ENCODE measurements around the gene CHRNG. TPM values are rescaled to one million over a fixed set of nuclear protein-coding genes. Genes with fewer than 3 reads are reported as not detected.
A peak's percentile ranks its signal among the peaks of the same experiment; 100 is the strongest.

The CHRNG gene
- polyA plus RNA-seq, 2 of the 4 experiments (the other 2 are of a cell fraction): not detected

- 93% methylated on average over 8 of the region's 17 CpGs for WGBS (ENCODE audit: missing lambda C conversion rate)
- Histone ChIP-seq H3K9me3 (no peaks in the 10 kb centered on the region), H3K4me2 (no peak overlapping the region), H3K4me1 (no peaks in the 10 kb centered on the region), H3K27ac (no peak overlapping the region), H3K4me3 (no peak overlapping the region)
- TF ChIP-seq RCOR1 (IDR thresholded peaks at IDR 0.05; ENCODE audit: low read depth, low read length): no peak
- TF ChIP-seq HOXB13 (CRISPR knock-in tag; IDR thresholded peaks at IDR 0.05; ENCODE audit: low read depth): no peak
- TF ChIP-seq ZFP36 (IDR thresholded peaks at IDR 0.05; ENCODE audit: borderline replicate concordance, partially characterized antibody): no peak
- TF ChIP-seq TP53 (CRISPR knock-in tag; IDR thresholded peaks at IDR 0.05): no peak
- TF ChIP-seq RAD21 (conservative IDR thresholded peaks at IDR 0.05 in 1 of 2, IDR thresholded peaks at IDR 0.05 in 1 of 2): no peak
- no peak for TF ChIP-seq SMC3 (IDR thresholded peaks at IDR 0.05)
- TF ChIP-seq NPAS2 (CRISPR knock-in tag; IDR thresholded peaks at IDR 0.05; ENCODE audit: borderline replicate concordance): no peak
- no peak for TF ChIP-seq ELK1 (IDR thresholded peaks at IDR 0.05; ENCODE audit: low read depth, low read length)
- POLR2A ChIA-PET: no interaction called here
- no peak for FAIRE-seq
- no peak for ATAC-seq
- DNase-seq (ENCODE audit: low read depth in 1 of 2, low spot score in 1 of 2): no peak
- CTCF ChIA-PET: interaction anchor here (1.7 kb wide), 1 partner anchor 18 kb away, joined by 4 read pairs; no protein-coding TSS in a partner anchor
Observed at GRCh38 chr2:232540441-232541041, 1.0 kb downstream of the CHRNG start.

- no peaks in the 10 kb centered on the region for H3K4me1 ChIP-seq
- ATAC-seq (peak in 1 of 2 experiments; percentile 32; a peak in 3 of 6 replicates), DNase-seq (ENCODE audit: low read depth in 1 of 2, low spot score in 1 of 2) (no peak), FAIRE-seq (no peak)
- WGBS (ENCODE audit: missing lambda C conversion rate): 83% methylated on average over 15 of the region's 19 CpGs
- H3K27ac ChIP-seq: no peak overlapping the region
- no peak overlapping the region for H3K4me3 ChIP-seq
- ChIA-PET CTCF (interaction anchor here (1.5 kb wide), 1 partner anchor 18 kb away, joined by 3 read pairs; no protein-coding TSS in a partner anchor), POLR2A (no interaction called here)
- H3K9me3 ChIP-seq: no peaks in the 10 kb centered on the region
- no peak overlapping the region for H3K4me2 ChIP-seq
- TF ChIP-seq JUN (IDR thresholded peaks at IDR 0.05): no peak
- TF ChIP-seq ZC3H11A (IDR thresholded peaks at IDR 0.05): no peak
- TF ChIP-seq RARB (CRISPR knock-in tag; IDR thresholded peaks at IDR 0.05): no peak
- TF ChIP-seq HOXA7 (CRISPR knock-in tag; IDR thresholded peaks at IDR 0.05): no peak
- no peak for TF ChIP-seq MAZ (IDR thresholded peaks at IDR 0.05; ENCODE audit: borderline replicate concordance, low read depth, low read length)
- TF ChIP-seq FOSL2 (IDR thresholded peaks at IDR 0.05): no peak
- TF ChIP-seq FOSL2 (CRISPR knock-in tag; IDR thresholded peaks at IDR 0.05): no peak
- no peak for TF ChIP-seq REST (IDR thresholded peaks at IDR 0.05)
- no peak for TF ChIP-seq HES2 (IDR thresholded peaks at IDR 0.05)
- TF ChIP-seq RAD21 (conservative IDR thresholded peaks at IDR 0.05 in 1 of 2, IDR thresholded peaks at IDR 0.05 in 1 of 2): no peak
- TF ChIP-seq ZFP36 (IDR thresholded peaks at IDR 0.05; ENCODE audit: borderline replicate concordance, partially characterized antibody): no peak
- TF ChIP-seq FOSB (CRISPR knock-in tag; IDR thresholded peaks at IDR 0.05): no peak
- TF ChIP-seq GATA3 (IDR thresholded peaks at IDR 0.05; ENCODE audit: borderline replicate concordance): no peak
Observed at GRCh38 chr2:232541195-232541960, 1.9 kb downstream of the CHRNG start.

Measured in A549 (cell line).